Activated effector memory CD4-positive, alpha-beta T cell treated with anti-CD3 and anti-CD28 coated beads, Interleukin-2, amount 50 U/mL, for 16 hours (primary cell): ENCODE data around the gene GNG12.

Experiments used
- DNase-seq: peaks from one replicate; pipeline ENCODE4 v3.0.0-alpha.2; 2020

The GNG12 gene

DNA sequence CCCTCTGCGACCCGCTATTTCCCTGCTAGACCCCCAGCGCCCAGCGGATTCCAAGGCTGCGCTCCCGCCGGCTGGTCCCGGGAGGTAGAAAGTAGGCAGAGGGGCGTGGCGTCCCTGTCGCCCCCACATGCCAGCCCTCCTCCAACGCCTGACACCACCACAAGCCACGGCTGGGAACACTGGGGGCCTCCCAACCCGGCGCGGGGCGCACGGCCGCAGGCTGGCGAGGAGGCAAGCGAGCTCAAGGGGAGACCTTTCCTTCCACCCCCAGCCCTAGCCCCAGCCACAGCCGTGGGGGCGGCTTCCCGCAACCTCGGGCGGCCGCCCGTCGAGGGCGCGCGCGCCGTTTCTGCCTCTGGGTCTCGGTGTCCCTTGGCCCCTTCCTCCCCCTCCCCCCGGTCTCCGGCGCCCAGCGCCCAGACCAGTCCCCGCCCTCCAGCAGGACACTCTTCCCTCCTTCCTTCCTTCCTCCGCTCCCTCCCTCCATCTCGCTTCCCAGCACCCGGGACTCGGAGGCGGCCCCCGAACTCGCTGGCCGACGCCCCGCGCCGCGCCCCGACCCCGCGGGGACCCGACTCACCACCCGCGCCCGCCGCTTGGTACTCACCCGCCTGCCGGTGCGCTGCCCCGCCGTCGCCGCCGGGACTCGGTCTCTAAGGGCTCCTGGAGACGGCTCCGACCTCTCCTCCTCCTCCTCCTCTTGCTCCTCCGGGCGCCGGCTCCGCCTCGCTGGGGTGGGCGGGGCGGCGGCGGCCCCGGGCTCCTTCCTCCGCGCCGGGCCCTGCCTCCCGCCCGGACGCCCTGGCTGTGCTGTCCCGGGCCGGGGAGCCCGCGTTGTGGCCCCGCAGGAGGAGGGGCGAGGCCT, at the start of gene GNG12:
Gene GNG12, minus strand, starts transcription at position 731 of the 865 bp plus-strand sequence. CDS start 125,781 bp downstream, outside the sequence.
- peak; percentile 64 for DNase-seq

DNA sequence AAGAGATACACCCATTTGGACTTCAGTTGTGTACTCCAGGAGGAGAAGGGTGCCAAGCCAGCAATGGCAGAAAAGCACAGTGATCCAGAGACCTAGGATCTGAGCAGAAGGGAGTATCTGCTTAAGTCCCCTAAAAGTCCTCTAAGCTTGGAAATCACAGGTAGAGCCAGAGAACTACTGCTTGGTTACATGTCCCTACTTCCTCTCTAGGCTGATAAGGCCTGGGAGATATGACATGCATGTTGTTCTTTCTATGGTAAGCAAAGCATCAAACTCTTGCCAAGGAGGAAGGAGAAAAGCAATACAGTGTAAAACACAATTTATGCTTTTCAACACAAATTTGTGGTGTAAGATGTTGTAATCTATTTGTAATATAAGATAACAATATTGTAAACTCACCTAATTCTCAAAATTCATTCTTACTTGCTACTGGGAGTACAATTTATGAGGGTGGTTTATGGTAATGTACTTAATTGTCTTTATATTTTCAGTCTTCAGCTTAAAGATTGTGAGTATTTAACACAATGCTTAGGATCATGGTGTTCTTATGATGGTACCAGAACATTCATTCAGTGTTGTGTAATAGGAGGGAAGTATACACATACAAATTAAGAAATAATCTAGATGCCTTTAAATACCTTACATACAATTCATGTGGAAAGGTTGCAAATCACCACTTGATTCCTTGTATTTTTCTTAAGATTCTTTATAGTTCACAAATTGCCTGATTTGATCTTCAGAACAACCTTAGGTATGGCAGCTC, 49.1 kb upstream of the GNG12 start:
- DNase-seq, result no peak

DNA sequence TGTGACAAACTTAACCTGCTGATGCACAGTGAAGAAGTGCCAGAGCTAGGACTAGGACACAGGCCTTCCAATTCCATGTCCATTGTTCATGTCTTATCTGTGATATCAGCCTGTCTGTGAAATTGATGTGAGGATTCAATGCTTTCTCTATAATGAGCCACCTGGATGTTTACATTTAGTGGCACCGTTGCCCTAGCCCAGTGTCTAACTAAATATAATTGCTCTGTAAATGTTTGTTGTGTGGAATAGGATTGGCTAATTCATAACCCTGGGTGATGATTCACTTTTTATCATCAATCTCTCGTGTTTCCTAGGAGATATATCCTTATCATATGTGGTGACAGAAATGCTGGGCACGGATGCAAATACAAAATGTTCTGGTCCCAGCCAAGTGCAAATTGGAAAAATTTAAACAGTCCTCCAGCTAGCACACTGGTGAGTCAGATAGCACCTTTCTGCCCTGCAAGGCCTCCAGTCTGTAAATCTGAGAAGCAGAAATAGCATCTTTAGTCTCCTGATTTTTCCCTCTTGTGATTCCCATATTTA, 46.9 kb upstream of the GNG12 start:
- DNase-seq, result no peak

DNA sequence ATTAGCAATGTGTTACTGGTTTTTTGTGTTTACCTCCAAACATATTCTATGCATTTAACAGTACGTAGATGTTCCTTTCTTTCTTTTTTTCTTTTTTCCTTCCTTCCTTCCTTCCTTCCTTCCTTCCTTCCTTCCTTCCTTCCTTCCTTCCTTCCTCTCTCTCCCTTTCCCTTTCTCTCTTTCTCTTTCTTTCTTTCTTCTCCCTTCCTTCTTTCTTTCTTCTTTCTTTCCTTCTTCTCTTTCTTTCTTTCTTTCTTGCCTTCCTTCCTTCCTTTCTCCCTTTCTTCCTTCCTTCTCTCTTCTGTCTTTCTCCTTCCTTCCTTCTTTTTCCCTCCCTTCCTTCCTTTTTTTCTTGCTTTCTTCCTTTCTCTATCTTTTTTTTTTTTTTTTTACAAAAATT, 46.2 kb upstream of the GNG12 start:
- DNase-seq, result no peak

DNA sequence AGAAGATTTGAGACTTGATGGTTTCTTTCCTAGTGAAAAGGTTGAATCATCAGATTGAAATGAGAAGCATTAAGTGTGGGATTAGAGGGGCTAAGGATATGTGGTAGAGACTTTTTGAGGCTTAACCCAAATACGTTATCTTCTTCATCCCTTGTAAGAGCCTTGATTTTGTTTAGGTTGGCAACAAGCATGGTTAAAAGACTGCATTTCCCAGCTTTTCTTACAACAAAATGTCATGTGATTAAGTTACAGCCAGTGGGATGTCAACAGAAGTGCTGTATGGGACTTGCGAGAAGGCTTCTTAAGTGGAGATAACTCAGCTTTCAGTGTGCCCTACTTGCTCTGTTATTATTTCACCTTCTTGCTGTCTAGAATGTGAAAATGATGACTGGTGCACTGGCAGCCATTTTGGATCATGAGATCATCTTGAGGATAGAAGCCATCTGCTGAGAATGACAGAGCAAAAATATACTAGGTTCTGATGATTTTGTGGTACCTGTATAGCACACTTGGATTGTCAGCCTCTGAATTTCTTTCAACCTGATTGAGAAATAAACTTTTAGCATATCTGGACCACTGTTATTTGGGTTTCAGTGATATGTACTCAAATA, 41.3 kb upstream of the GNG12 start:
- no peak for DNase-seq

DNA sequence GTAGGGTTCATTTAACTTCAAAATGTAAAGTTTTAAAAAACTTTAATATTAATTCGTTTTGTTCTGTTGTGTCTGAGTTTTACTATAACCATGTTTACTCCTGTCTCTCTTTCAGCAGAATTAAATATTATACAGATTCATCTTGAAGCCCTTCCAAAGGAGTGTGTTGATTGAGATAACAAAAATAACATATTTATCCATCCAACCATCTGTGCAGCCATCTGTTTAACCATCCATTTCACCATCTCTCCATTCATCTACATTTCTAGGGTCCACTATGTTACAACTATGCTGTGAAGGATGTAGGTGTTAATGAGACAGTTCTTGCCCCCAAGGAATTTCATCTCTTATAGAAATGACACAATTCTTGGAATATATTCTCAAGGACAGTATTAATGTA, 36.0 kb upstream of the GNG12 start:
- no peak for DNase-seq

DNA sequence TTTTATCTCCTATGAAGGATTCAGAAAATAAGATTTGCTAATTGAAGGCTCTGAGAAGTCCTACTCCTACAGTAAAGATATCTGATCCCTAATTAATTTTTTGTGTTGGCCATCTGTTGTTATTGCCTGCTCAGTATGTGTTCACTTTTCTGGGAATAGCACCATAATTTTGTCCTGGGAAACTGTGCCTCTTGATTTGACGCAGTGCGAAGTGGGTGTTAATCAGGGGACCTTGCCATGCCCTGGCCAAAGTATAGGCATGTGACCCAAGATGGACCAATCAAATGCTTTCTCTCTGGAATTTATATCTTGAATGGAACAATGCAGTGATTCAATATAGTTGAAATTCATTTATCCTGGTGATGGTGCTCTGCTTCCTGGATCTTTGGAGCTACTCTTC, 30.4 kb upstream of the GNG12 start:
- no peak for DNase-seq

DNA sequence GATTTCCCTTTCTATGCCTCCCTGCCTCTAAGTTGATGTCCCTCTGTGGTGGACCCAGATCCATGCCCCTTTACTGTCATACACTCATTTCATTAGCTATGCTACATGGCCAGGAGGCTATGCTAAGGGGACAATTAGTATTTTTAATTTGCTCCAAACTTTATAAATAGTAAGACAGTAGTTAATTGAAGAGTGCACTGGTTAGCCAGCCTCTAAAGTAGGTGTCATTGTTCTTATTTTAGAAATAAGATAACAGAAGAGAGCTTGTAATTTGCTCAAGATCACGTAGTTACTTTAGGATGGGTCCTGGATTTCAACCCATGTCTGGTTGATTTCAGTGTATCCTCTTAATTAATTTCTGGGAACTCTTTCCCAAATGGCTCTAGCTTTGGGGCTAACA, 29.4 kb upstream of the GNG12 start:
- DNase-seq, result no peak

DNA sequence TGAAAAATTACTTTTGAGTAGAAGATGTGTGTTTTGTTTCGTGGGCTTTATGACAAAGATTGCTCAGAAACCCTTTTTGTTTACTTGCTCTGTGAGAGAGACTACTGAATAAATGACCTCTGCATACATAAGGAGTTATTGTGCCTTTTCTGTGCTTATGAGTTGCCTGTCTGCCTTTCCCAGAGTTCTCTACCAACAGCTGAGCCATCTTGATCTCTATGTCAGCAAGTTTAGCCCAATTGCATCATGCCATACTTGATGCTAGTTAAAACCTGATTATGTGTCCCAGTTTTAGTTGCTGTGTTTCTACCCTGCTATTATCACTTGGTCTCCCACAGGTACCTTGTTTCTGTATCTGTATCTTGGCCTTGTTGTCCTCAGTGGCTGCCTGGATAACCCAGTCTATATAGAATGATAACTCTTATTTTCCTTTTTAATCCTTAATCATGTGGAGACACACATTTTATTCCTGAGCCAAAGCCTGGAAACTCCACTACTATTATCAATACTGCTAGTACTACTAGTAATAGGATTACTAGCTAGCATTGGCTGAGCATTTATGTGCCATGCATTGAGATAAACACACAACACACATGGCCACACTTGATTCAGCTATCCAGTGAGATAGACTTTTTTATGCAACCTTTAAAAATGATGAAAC, 28.7 kb upstream of the GNG12 start:
- no peak for DNase-seq

DNA sequence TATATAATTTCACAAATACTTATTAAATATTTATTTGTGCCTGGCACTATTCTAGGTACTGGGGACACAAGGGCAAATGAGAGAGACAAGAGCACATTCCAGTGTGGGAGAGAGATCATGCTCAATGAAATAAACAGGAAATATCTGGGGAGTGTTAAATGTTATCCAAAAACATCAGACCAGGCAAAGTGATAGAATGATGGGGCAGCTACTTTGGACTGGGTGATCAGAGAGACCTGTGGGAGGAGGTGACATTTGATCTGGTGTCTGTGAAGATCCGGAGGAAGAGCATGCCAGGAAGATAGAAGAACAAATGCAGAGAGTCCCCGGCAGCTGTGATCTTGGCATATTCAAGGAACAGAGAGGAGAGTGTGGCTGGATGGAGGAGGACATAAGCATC, 27.5 kb upstream of the GNG12 start:
- no peak for DNase-seq

DNA sequence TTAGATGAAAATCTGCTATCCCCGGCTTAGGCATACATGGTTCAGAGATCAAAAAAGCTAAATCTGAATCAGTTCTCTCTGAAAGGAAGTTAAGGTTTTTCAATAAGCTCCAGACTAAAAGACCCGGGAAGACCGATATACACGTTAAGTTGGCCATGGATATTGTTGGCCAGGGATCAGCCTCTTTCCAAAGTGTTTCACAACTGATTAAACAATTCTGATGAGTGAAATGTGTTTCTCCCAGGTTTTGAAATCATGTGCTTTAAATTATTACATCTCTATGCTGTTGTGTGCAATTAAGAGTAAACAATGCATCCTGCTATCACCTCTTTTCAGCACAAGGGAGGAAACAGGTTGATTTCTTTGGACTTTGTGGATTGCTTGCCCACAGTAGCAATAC, 23.7 kb upstream of the GNG12 start:
- no peak for DNase-seq

DNA sequence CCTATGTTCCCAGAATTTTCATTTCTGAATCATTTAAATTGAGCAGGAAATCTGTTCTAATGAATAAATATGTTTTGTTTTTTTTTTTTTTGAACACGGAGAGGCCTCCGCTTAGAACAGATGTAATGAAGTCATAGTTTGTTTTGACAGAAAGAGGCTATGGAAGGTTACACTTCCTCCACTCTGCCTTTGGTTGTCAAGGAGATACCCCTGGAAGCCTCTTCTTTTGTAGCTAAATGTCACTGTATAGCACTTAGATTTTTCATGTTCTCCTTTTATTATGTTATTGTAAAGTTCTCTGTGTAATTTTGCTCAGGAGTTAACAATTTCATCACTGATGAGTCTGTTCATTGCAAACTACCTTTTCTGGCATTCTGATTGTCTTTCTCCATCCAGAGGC, 22.7 kb upstream of the GNG12 start:
- DNase-seq, result no peak

DNA sequence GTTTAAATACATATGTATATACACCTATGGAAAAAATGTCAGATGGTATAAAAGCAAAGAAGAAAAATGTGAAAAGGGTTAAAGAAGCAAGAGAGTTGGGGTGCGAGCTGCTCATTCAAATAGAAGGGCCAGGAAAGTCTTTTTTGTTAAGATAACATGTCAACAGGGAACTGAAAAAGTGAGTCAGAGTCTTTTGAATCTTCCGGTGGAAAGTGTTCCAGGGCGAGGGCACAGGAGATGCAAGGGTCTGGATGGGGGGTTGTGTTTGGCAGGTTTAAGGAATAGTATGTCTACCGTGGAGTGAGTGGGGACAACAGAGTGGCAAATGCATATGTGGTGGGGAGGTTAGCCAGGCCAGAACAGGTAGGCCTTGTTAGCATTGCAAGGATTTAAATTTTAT, 22.2 kb upstream of the GNG12 start:
- no peak for DNase-seq

DNA sequence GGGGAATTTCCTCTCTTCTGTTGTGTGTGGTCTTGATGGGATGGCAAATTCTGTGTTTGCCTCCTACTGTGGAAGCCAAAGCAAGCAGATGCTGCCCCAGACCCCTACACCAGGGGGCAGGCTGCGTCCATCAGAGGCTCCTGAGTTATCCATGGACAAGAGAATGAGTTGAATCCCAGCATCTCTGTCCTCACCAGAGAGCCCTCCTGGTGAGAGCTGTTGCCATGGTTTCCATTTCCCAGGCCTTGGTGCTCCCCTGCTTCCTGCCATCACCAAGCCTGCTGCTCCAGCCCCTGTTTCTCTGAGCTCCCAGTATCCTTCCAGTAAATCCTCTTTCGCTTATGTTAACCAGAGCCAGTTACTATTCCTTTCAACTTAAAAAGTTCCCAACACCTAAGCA, 20.4 kb upstream of the GNG12 start:
- DNase-seq, result no peak

DNA sequence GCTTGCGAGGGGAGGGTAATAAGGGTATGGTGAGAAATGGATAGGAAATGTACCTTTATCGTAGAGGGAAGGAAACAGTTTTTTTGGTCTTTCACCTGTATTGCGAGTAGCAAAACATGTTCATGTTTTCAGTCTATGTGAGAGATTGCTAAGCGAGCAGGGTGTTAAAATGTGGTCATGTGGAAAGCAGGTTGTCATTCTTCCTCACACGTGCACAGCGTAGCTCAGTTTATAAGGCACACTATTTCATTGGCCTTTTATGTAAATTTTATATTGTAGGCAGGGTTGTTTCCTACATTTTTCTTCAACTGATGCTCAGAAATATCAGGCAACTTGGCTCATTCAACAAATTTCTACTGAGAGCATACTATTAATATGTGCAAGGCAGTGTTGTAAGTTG, 18.5 kb upstream of the GNG12 start:
- no peak for DNase-seq

DNA sequence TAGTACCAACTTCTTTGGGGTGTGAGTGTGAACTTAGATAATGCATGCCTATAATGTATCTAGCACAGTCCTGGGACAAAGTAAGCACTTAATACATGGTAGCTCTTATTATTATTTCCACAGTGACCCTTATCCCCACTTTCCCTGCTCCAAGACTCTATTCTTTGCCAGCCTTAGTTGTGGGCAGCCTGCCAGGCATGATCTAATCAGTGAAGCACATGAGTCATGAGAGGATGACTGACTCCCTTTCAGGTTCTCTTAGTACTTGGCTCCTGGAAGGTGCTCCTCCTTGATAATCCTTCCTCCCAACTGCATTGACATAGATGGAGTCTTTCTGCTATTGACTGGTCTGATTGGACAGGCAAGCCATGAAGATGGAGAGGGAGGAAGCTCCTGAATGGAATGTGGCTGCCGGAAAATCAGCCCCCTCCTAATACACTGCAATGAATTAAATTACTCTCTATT, 17.4 kb upstream of the GNG12 start:
- no peak for DNase-seq

DNA sequence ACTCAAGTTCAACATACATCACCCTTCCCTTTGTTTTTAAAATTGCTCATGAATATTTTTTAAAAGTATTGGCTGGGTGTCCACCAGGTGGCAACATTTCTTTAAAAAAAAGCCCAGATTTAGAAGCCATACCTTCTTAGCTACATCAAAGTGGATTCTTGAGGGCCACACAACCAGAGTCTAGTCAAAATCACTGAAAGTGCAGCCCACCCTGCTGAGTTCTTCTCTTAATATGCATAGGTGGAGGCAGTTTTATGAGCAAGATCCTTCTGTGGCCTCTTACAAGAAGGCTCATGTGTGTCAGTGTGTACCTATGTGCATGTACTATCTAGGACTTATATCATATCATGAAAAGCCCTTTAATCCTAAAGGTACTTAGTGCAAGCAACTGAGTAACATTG, 16.9 kb upstream of the GNG12 start:
- DNase-seq, result no peak

DNA sequence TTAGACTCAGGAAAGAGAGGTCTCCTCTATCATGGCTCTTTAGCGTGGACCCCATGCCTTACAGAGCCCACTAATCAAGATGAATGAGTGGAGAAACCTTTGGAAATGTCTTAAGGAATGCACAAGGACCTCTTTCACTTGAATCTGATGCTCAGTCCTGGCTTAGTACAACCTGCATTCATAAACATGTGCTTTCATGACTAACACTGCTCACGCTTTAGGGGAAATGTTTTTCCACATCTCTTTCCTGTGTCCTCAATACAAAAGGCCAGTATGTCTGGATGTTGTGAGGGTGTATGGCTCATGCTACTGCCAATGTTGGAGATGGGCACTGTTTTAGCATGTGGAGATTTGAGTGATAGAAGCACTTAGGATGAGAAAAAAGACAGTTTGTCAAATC, 14.2 kb upstream of the GNG12 start:
- DNase-seq, result no peak

DNA sequence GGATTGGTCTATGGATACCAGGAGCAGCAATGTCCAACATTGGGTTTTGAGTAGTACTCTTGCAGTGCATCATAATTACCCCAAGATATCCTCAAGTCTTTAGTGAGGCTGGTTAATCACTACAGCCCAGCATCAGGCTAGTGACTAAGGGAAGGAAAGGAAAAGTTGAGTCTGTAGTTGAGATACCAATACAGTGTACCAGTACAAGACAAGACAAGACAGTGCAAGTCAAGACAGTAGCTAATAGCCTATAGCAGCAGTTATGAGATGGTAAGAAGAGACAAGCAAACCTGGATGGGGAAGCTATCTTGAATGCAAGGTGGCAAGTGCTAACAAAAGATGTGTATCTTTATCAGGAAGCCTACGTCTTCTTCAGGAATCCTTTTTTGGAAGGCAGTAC, 13.3 kb upstream of the GNG12 start:
- DNase-seq, result no peak

DNA sequence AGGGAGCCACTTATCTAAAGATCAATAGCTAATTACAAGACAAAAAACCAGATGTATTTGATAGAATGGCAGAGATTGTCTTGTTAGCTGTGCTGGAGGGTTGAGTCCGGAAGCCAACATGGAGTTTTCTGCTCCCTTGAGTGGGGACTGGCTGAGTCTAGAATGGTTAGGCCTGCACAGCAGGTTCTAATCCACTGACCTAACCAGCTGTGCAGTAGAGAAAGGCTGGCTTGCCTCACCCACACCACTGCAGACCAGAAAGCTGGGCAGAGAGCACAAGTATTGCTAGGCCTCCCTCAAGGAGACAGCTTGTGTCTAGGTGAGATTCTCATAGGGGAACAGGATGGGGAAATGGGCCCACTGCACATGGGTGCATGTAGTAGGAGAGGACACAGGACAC, 11.7 kb upstream of the GNG12 start:
- no peak for DNase-seq

DNA sequence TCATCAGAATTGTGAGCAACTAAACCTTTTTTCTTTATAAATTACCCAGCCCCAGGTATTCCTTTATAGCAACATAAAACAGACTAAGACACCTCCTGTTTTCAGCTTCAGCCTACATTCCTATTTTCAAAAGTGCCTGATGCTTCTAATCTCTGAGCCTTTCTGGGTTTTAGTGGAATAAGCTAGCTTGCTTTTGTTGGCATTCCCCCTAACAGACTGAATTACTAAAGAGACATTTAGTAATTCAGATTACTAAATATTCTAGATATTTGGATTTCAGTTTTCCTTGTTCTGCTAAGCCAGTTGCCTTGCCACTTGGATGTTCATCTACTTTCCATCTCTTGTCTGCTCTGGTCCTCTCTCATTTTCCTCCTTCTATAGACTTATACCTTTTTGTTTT, 10.5 kb upstream of the GNG12 start:
- no peak for DNase-seq

DNA sequence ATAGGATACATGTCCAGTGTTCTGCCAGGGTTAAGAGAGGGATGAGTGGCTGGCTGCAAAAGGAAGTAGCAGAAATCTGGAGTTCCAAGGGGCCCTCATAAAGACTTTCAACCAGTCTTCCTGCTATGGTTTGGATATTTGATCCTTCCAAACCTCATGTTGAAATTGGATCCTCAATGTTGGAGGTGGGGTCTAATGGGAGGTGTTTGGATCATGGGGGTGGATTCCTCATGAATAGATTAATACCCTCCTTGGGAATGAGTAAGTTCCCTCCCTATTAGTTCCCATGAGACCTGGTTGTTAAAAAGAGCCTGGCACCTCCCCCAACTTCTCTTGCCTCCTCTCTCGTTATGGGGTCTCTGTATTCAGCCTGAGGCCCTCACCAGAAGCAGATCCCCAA, 10.1 kb upstream of the GNG12 start:
- no peak for DNase-seq

DNA sequence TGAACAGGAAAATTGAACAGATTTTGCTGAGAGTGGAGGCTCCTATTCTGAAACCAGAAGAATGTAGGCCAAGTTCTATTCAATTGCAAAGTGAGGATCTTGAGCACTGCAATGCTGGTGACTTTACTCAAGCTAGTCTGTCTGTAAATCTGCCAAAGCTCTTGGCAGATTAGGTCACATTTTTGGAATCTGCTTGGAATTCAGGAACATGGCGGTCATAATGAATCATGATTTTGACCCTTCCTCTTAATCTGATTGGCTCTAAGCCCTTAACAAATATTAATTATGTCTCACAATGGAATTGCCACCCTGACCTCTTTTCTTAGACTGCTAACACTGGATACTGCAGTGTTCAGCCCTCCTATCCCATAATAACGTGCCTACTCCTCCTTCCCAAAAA, 7.2 kb upstream of the GNG12 start:
- no peak for DNase-seq
